A673 (cell line): ENCODE data around the gene SEPTIN8. TPM values are rescaled to one million over a fixed set of nuclear protein-coding genes. Genes with fewer than 3 reads are reported as not detected.

Experiments used
- BruUV-seq: library from RNA; stranded (reverse); fragments of 400-500 nt; replicated peaks from 2 replicates; lab custom pipeline; 2021; lab: Mats Ljungman, UMichigan
- CTCF ChIA-PET: fragments of 300-600 bp; sonication (Branson Sonifier 250); formaldehyde crosslinking; loops from one replicate; lab custom pipeline; 2022; ENCODE audit warnings: antibody characterized with exemption; lab: Charles Lee
- POLR2A ChIA-PET: fragments of 300-600 bp; sonication (Branson Sonifier 250); formaldehyde crosslinking; loops from one replicate; lab custom pipeline; 2022; ENCODE audit warnings: antibody characterized with exemption; ENCODE audit not compliant: low non-redundant PET; lab: Charles Lee
- DNase-seq: peaks from one replicate; pipeline ENCODE4 v3.0.0-alpha.2; 2015; ENCODE audit warnings: low spot score
- H3K27ac ChIP-seq: fragments of 200-600 bp; sonication (generic); 2 replicates; pipeline ENCODE4 v1.5.1; 2016; ENCODE audit warnings: mixed run types, low read depth, mild to moderate bottlenecking, mixed read lengths, antibody characterized with exemption, low read length; ENCODE audit not compliant: poor library complexity, severe bottlenecking
- H3K27me3 ChIP-seq: fragments of 200-600 bp; sonication (generic); replicated peaks from 2 replicates; pipeline ENCODE4 v1.6.1; 2017; ENCODE audit warnings: mixed run types, low read depth, mild to moderate bottlenecking, mixed read lengths, antibody characterized with exemption, low read length; ENCODE audit not compliant: insufficient read depth, poor library complexity
- H3K36me3 ChIP-seq: fragments of 200-600 bp; sonication (generic); 2 replicates; pipeline ENCODE4 v1.6.1; 2016; ENCODE audit warnings: mixed run types, mild to moderate bottlenecking, mixed read lengths, antibody characterized with exemption, low read length; ENCODE audit not compliant: insufficient read depth, poor library complexity, severe bottlenecking
- H3K4me1 ChIP-seq: fragments of 200-600 bp; sonication (generic); 2 replicates; pipeline ENCODE4 v1.6.1; 2017; ENCODE audit warnings: mixed run types, mild to moderate bottlenecking, mixed read lengths, antibody characterized with exemption, low read length; ENCODE audit not compliant: insufficient read depth, poor library complexity, severe bottlenecking
- H3K4me3 ChIP-seq: fragments of 200-600 bp; sonication (generic); 2 replicates; pipeline ENCODE4 v1.5.1; 2016; ENCODE audit warnings: low read depth, mixed run types, mild to moderate bottlenecking, mixed read lengths, low read length; ENCODE audit not compliant: poor library complexity, severe bottlenecking
- H3K9me3 ChIP-seq: fragments of 200-600 bp; sonication (generic); 2 replicates; pipeline ENCODE4 v1.6.1; 2016; ENCODE audit warnings: mixed run types, low read depth, mild to moderate bottlenecking, mixed read lengths, antibody characterized with exemption, low read length; ENCODE audit not compliant: poor library complexity, severe bottlenecking
- CTCF ChIP-seq: fragments of 300-800, 200-600 bp; sonication (generic); conservative IDR thresholded peaks from 2 replicates; pipeline ENCODE4 v1.5.1; 2017; ENCODE audit warnings: low read depth, mild to moderate bottlenecking, antibody characterized with exemption, low read length, moderate library complexity, mixed read lengths
- EZH2 ChIP-seq: fragments of 200-600 bp; sonication (generic); IDR thresholded peaks from 2 replicates; pipeline ENCODE4 v1.6.1; 2017; ENCODE audit warnings: borderline replicate concordance, low read depth, mild to moderate bottlenecking, mixed read lengths, antibody characterized with exemption, low read length; ENCODE audit not compliant: poor library complexity, severe bottlenecking
- intact Hi-C: fragments of 100-400 bp; cut with micrococcal nuclease; formaldehyde crosslinking; loops from one replicate; pipeline ENCODE4 v1.10.0; 2022; ENCODE audit not compliant: unreplicated experiment
- total RNA-seq: library from RNA; stranded (reverse); gene quantifications from 2 replicates; pipeline ENCODE4 v1.2.3, GENCODE V29; 2021

Gene SEPTIN8
- total RNA-seq, 1 experiment from 2014 or later: 26.4 TPM

GRCh38 chr5:132764671-132765238, 12.3 kb downstream of the SEPTIN8 start:
- CTCF ChIA-PET: interaction anchor here (0.8 kb wide), 1 partner anchor 10 kb away, joined by 3 read pairs; no protein-coding TSS in a partner anchor

GRCh38 chr5:132764051-132764450, 13.0 kb downstream of the SEPTIN8 start:
- POLR2A ChIA-PET: no interaction called here
- BruUV-seq: no TSS peak

More at GRCh38 chr5:132764671-132765238, 12.3 kb downstream of the SEPTIN8 start:
- H3K4me3 ChIP-seq: no peak overlapping the region
- no TSS peak for BruUV-seq
- no peaks in the 10 kb centered on the region for H3K27me3 ChIP-seq
- peaks cover 6% of the 10 kb centered on the region for H3K36me3 ChIP-seq
- intact Hi-C loops: no loop called here
- no peaks in the 10 kb centered on the region for H3K4me1 ChIP-seq
- H3K9me3 ChIP-seq: no peaks in the 10 kb centered on the region
- TF ChIP-seq CTCF (no peak), EZH2 (no peak)
- H3K27ac ChIP-seq: no peak overlapping the region
- DNase-seq: no peak
- POLR2A ChIA-PET: no interaction called here

GRCh38 chr5:132763181-132764036, 13.6 kb downstream of the SEPTIN8 start:
- Histone ChIP-seq H3K9me3 (no peaks in the 10 kb centered on the region), H3K27me3 (no peaks in the 10 kb centered on the region), H3K4me1 (no peaks in the 10 kb centered on the region), H3K27ac (no peak overlapping the region), H3K4me3 (no peak overlapping the region), H3K36me3 (peaks cover 6% of the 10 kb centered on the region)
- BruUV-seq: no TSS peak
- POLR2A ChIA-PET: no interaction called here
- TF ChIP-seq EZH2 (no peak), CTCF (no peak)
- CTCF ChIA-PET: no interaction called here
- intact Hi-C loops: no loop called here
- DNase-seq: no peak

More at GRCh38 chr5:132764051-132764450, 13.0 kb downstream of the SEPTIN8 start:
- peaks cover 6% of the 10 kb centered on the region for H3K36me3 ChIP-seq
- intact Hi-C loops: no loop called here
- H3K27me3 ChIP-seq: no peaks in the 10 kb centered on the region
- no peaks in the 10 kb centered on the region for H3K4me1 ChIP-seq
- no peak for TF ChIP-seq CTCF
- no peak for TF ChIP-seq EZH2
- no peak for DNase-seq
- CTCF ChIA-PET: interaction anchor here (0.8 kb wide), 1 partner anchor 9 kb away, joined by 3 read pairs; no protein-coding TSS in a partner anchor
- no peak overlapping the region for H3K27ac ChIP-seq
- no peaks in the 10 kb centered on the region for H3K9me3 ChIP-seq
- no peak overlapping the region for H3K4me3 ChIP-seq
